ENCODE measurements around the gene TOR1AIP2. TPM values are rescaled to one million over a fixed set of nuclear protein-coding genes. Genes with fewer than 3 reads are reported as not detected.

The TOR1AIP2 gene
- total RNA-seq, 3 donors from 2014 or later: 64.6 to 80.6 (median 65.1) TPM

GRCh38 chr1:179794669-179795068 is 82.9 kb downstream of the TOR1AIP2 start:
- intact Hi-C loops (cut with DNase I; ENCODE audit: low total_unique reads): no loop called here
- DNase-seq (ENCODE audit: low spot score in 2 of 2): no peak
- Histone ChIP-seq H3K27me3 (no peaks in the 10 kb centered on the region), H3K4me3 (no peak overlapping the region), H3K36me3 (no peaks in the 10 kb centered on the region), H3K27ac (no peak overlapping the region), H3K4me1 (no peaks in the 10 kb centered on the region), H3K9me3 (no peaks in the 10 kb centered on the region)
- TF ChIP-seq POLR2A (IDR thresholded peaks at IDR 0.05): no peak
- no peak for TF ChIP-seq POLR2AphosphoS5 (IDR thresholded peaks at IDR 0.05)
- TF ChIP-seq CTCF (IDR thresholded peaks at IDR 0.05): no peak

- DNase-seq (ENCODE audit: low spot score in 2 of 2): no peak
- Histone ChIP-seq H3K4me1 (no peaks in the 10 kb centered on the region), H3K27me3 (no peaks in the 10 kb centered on the region), H3K4me3 (no peak overlapping the region), H3K9me3 (no peaks in the 10 kb centered on the region), H3K36me3 (no peaks in the 10 kb centered on the region), H3K27ac (no peak overlapping the region)
- intact Hi-C loops (cut with DNase I; ENCODE audit: low total_unique reads): no loop called here
- no peak for TF ChIP-seq CTCF (IDR thresholded peaks at IDR 0.05)
- TF ChIP-seq POLR2AphosphoS5 (IDR thresholded peaks at IDR 0.05): no peak
- no peak for TF ChIP-seq POLR2A (IDR thresholded peaks at IDR 0.05)
These were observed 83.5 kb downstream of the TOR1AIP2 start for GRCh38 chr1:179794146-179794545.

- intact Hi-C loops (cut with DNase I; ENCODE audit: low total_unique reads): no loop called here
- Histone ChIP-seq H3K27ac (no peak overlapping the region), H3K4me3 (no peak overlapping the region), H3K4me1 (no peaks in the 10 kb centered on the region), H3K27me3 (no peaks in the 10 kb centered on the region), H3K9me3 (no peaks in the 10 kb centered on the region), H3K36me3 (no peaks in the 10 kb centered on the region)
- TF ChIP-seq POLR2A (IDR thresholded peaks at IDR 0.05): no peak
- no peak for TF ChIP-seq CTCF (IDR thresholded peaks at IDR 0.05)
- TF ChIP-seq POLR2AphosphoS5 (IDR thresholded peaks at IDR 0.05): no peak
- DNase-seq (ENCODE audit: low spot score in 2 of 2): no peak
These were observed 84.3 kb downstream of the TOR1AIP2 start for GRCh38 chr1:179793281-179793680.

Other genes starting within 250 kb of the TOR1AIP2 start
- not detected for gene FAM163A, start 134.5 kb downstream of the TOR1AIP2 start, total RNA-seq
- 100 to 1,000 TPM in 1 of 3 donors, 10 to 100 TPM in 2; 55.7 to 112 (median 90.9) TPM for gene TOR1AIP1, start 4.5 kb upstream of the TOR1AIP2 start, total RNA-seq
- 100 to 1,000 TPM in 1 of 3 donors, 10 to 100 TPM in 2; 79.0 to 124 (median 95.0) TPM for gene CEP350, start 77.0 kb upstream of the TOR1AIP2 start, total RNA-seq